Breast epithelium (tissue), 3 donors: ENCODE measurements around the gene C5orf22.

Experiments
- CTCF ChIP-seq, 3 donors: fragments of 450-650 bp; IDR thresholded peaks; one replicate each; pipeline ENCODE4 v1.5.1; 2016 to 2017; ENCODE audit warnings: antibody characterized with exemption in 3 of 3, mild to moderate bottlenecking in 3 of 3, moderate library complexity in 3 of 3
- POLR2A ChIP-seq: fragments of 450-650 bp; IDR thresholded peaks from one replicate; pipeline ENCODE4 v1.6.1; 2016; ENCODE audit warnings: antibody characterized with exemption, mild to moderate bottlenecking, moderate library complexity
- POLR2AphosphoS5 ChIP-seq, 3 donors: sonication (generic); formaldehyde crosslinking; IDR thresholded peaks; one replicate each; pipeline ENCODE4 v1.6.1; 2017; ENCODE audit warnings: antibody characterized with exemption in 3 of 3

- TF ChIP-seq POLR2AphosphoS5 (IDR thresholded peaks at IDR 0.05) (no peak), POLR2A (no peak), CTCF (IDR thresholded peaks at IDR 0.05) (no peak)
Measured at GRCh38 chr5:31561946-31562345, 29.8 kb downstream of the C5orf22 start.
